ENCODE measurements around the gene CLASP1.

- TF ChIP-seq CTCF (IDR thresholded peaks at IDR 0.05; ENCODE audit: low read depth, low read length, missing input control) = no peak
- no peak for TF ChIP-seq EGR1 (IDR thresholded peaks at IDR 0.05; ENCODE audit: low read depth in 2 of 2)
These were observed 319.5 kb downstream of the CLASP1 start for GRCh38 chr2:121329786-121330185.
